Fibroblast of lung (primary cell): ENCODE data around the gene PRPF6.

Experiments
- EZH2 ChIP-seq: IDR thresholded peaks from 2 replicates; pipeline ENCODE4 v1.5.1; 2012; ENCODE audit warnings: low read length, control low read depth, mild to moderate bottlenecking; ENCODE audit errors: missing control alignments
- TF ChIP-seq, protein P1 (sequence below), 2 donors: IDR thresholded peaks in 1 of 2; conservative IDR thresholded peaks in 1 of 2; 1 replicate in 1 of 2; 2 replicates in 1 of 2; pipeline ENCODE4 v1.5.1; 2011 to 2012; ENCODE audit warnings: low read length in 2 of 2, control low read depth in 1 of 2, inconsistent platforms in 1 of 2, low read depth in 1 of 2, mild to moderate bottlenecking in 1 of 2

DNA sequence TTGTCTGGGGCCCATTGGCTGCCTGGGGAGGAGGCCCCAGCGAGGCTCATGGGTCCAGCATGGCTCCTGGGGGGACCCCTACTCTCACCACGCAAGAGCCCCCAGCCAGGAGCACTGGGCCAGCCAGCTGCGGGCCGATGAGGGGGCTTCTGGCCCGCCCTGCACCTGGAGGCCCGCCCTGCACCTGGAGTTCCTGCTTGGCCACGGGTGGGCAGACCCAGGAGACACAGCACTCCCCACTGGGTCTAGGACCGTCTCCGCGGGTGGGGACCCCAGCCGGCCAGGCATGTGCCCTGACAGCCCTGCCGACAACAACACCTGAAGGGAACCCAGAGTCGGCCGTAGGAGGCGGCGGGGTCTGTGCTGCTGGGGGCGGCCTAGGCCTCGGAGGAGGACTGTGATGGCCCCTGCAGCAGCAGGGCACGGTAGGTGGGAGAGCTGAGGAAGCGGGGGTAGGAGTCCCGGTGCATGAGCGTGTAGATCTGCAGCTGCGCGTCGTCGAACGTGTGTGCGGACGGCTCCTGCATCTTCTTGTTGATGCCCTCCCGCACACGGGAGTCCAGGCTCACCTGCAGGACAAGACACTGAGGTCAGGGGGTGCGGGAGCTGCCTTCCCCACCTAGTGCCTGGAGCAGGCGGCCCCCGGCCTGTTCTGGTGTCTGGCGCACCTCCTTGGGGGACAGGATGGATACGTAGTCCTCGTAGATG is 92.7 kb downstream of the PRPF6 start:
- TF ChIP-seq, protein P1, sequence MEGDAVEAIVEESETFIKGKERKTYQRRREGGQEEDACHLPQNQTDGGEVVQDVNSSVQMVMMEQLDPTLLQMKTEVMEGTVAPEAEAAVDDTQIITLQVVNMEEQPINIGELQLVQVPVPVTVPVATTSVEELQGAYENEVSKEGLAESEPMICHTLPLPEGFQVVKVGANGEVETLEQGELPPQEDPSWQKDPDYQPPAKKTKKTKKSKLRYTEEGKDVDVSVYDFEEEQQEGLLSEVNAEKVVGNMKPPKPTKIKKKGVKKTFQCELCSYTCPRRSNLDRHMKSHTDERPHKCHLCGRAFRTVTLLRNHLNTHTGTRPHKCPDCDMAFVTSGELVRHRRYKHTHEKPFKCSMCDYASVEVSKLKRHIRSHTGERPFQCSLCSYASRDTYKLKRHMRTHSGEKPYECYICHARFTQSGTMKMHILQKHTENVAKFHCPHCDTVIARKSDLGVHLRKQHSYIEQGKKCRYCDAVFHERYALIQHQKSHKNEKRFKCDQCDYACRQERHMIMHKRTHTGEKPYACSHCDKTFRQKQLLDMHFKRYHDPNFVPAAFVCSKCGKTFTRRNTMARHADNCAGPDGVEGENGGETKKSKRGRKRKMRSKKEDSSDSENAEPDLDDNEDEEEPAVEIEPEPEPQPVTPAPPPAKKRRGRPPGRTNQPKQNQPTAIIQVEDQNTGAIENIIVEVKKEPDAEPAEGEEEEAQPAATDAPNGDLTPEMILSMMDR (conservative IDR thresholded peaks at IDR 0.05 in 1 of 2, IDR thresholded peaks at IDR 0.05 in 1 of 2; ENCODE audit: low read depth in 1 of 2, low read length in 2 of 2), result no peak
- TF ChIP-seq EZH2, result no peak
